IPS DF 4.7 (cell line): Measurements from ENCODE around the gene TNFSF11.
"Not testable (repeated sequence)": the region's sequence is repeated elsewhere in the genome, so short reads cannot be mapped to it uniquely, and the experiment has no call there.

ENCODE experiments used
- DNase-seq: peaks from one replicate; pipeline ENCODE4 v3.0.0-alpha.2; 2013; ENCODE audit warnings: low spot score; ENCODE audit errors: extremely low read depth

Gene TNFSF11

GRCh38 chr13:42560320-42560719 lies 13.6 kb upstream of the TNFSF11 start:
- DNase-seq = not testable (repeated sequence)

- no peak for DNase-seq
These were observed 12.0 kb upstream of the TNFSF11 start for GRCh38 chr13:42561752-42562467.

GRCh38 chr13:42567906-42568305 lies 6.0 kb upstream of the TNFSF11 start:
- no peak for DNase-seq

- DNase-seq = no peak
These were observed 4.2 kb upstream of the TNFSF11 start for GRCh38 chr13:42569576-42570344.

- DNase-seq = no peak
These were observed 2.1 kb upstream of the TNFSF11 start for GRCh38 chr13:42571895-42572294.

- no peak for DNase-seq
These were observed 721 bp downstream of the TNFSF11 start for GRCh38 chr13:42574435-42575311.

GRCh38 chr13:42575938-42576337 lies 2.0 kb downstream of the TNFSF11 start:
- DNase-seq = no peak

GRCh38 chr13:42577538-42577937 lies 3.6 kb downstream of the TNFSF11 start:
- no peak for DNase-seq

GRCh38 chr13:42580644-42581043 lies 6.7 kb downstream of the TNFSF11 start:
- no peak for DNase-seq

GRCh38 chr13:42581427-42581826 lies 7.5 kb downstream of the TNFSF11 start:
- DNase-seq = no peak

GRCh38 chr13:42591602-42592001 lies 17.6 kb downstream of the TNFSF11 start:
- no peak for DNase-seq

GRCh38 chr13:42592915-42593900 lies 19.3 kb downstream of the TNFSF11 start:
- no peak for DNase-seq

- DNase-seq = no peak
These were observed 20.7 kb downstream of the TNFSF11 start for GRCh38 chr13:42594481-42595252.

GRCh38 chr13:42595253-42595571 lies 21.3 kb downstream of the TNFSF11 start:
- no peak for DNase-seq

- DNase-seq = no peak
These were observed 23.6 kb downstream of the TNFSF11 start for GRCh38 chr13:42597505-42597904.

- DNase-seq = no peak
These were observed 27.0 kb downstream of the TNFSF11 start for GRCh38 chr13:42600943-42601342.

- DNase-seq = no peak
These were observed 29.0 kb downstream of the TNFSF11 start for GRCh38 chr13:42602906-42603305.

- no peak for DNase-seq
These were observed 29.6 kb downstream of the TNFSF11 start for GRCh38 chr13:42603571-42603970.

GRCh38 chr13:42607546-42607945 lies 33.6 kb downstream of the TNFSF11 start:
- DNase-seq = no peak

- DNase-seq = no peak
These were observed 36.7 kb downstream of the TNFSF11 start for GRCh38 chr13:42610649-42611048.
